Lung (tissue), 12 donors: Measurements from ENCODE around the gene AKT1S1. TPM values are rescaled to one million over a fixed set of nuclear protein-coding genes. Genes with fewer than 3 reads are reported as not detected.

Experiments
- ATAC-seq: fragments of 200-7000 bp; cut with Tn5 transposase; one replicate; pipeline ENCODE4 v1.9.1; 2020; ENCODE audit warnings: moderate number of reproducible peaks; ENCODE audit not compliant: insufficient read depth, low FRiP score
- DNase-seq, 3 donors: peaks; one replicate each; pipeline ENCODE4 v3.0.0-alpha.2; 2013 to 2017
- H3K27ac ChIP-seq, 2 donors: one replicate each; pipeline ENCODE4 v1.5.1; 2013; ENCODE audit warnings: mild to moderate bottlenecking in 2 of 2, moderate library complexity in 2 of 2, control low read depth in 1 of 2, inconsistent platforms in 1 of 2, low read depth in 1 of 2, low read length in 1 of 2
- H3K27me3 ChIP-seq, 3 donors: one replicate each; pipeline ENCODE4 v1.5.1; 2013; ENCODE audit warnings: low read length in 2 of 3; ENCODE audit not compliant: control insufficient read depth in 3 of 3, insufficient read depth in 3 of 3
- H3K36me3 ChIP-seq, 4 donors: one replicate each; pipeline ENCODE4 v1.5.1; 2013; ENCODE audit warnings: low read length in 4 of 4, mild to moderate bottlenecking in 1 of 4, moderate library complexity in 1 of 4; ENCODE audit not compliant: control insufficient read depth in 4 of 4, insufficient read depth in 4 of 4
- H3K4me1 ChIP-seq, 5 donors: one replicate each; pipeline ENCODE4 v1.5.1; 2013; ENCODE audit warnings: low read length in 5 of 5, mild to moderate bottlenecking in 2 of 5, moderate library complexity in 1 of 5; ENCODE audit not compliant: control insufficient read depth in 5 of 5, insufficient read depth in 5 of 5
- H3K4me3 ChIP-seq: one replicate; pipeline ENCODE4 v1.5.1; 2013; ENCODE audit warnings: mild to moderate bottlenecking, control low read depth, moderate library complexity
- H3K9ac ChIP-seq, 2 donors: one replicate each; pipeline ENCODE4 v1.5.1; 2013; ENCODE audit warnings: low read length in 2 of 2, control low read depth in 1 of 2; ENCODE audit not compliant: insufficient read depth in 1 of 2
- H3K9me3 ChIP-seq, 4 donors: one replicate each; pipeline ENCODE4 v1.5.1; 2013; ENCODE audit warnings: low read length in 3 of 4, mild to moderate bottlenecking in 1 of 4, moderate library complexity in 1 of 4; ENCODE audit not compliant: control insufficient read depth in 4 of 4, insufficient read depth in 3 of 4
- CTCF ChIP-seq: IDR thresholded peaks from 2 replicates; pipeline ENCODE4 v1.5.1; 2012; ENCODE audit warnings: mild to moderate bottlenecking; ENCODE audit errors: control extremely low read depth, extremely low read depth
- WGBS, 2 donors: extraction: QIAGEN DNeasy Blood & Tissue Kit; methylation state at CpG; one replicate each; pipeline ENCODE4 v1.1.7; 2013; 5-methylcytosine and 5-hydroxymethylcytosine counted together
- polyA plus RNA-seq, 2 donors: library from polyadenylated mRNA; stranded (reverse); fragments of 200-250 nt; gene quantifications; one replicate each; pipeline ENCODE4 v1.2.1, GENCODE V29; 2013
- total RNA-seq, 2 donors: library from RNA; depleted of rRNA in 1 of 2; stranded (reverse); fragments of >200 nt in 1 of 2; gene quantifications; one replicate each; pipeline ENCODE4 v1.2.1, GENCODE V29; 2014 to 2021
- donor health status: control.
- donor health status: control.
- donor health status: Bipolar disorder and iron deficiency.
- donor health status: healthy.
- donor health status: DM: yes; HTN: yes; CAD: no.

AKT1S1 gene
- total and polyA plus RNA-seq, 4 donors = 6.7 to 46.4 (median 35.9) TPM

GRCh38 chr19:49832556-49832955 lies 44.6 kb downstream of the AKT1S1 start:
- H3K36me3 ChIP-seq = peaks cover 11 to 82% (median 43%) of the 10 kb centered on the region in 4 donors
- WGBS, 2 donors = 34 to 71% methylated on average over 9 of the region's 9 CpGs
- H3K27ac ChIP-seq = peak overlapping the region in 1 of 2 donors; percentile 9

DNA sequence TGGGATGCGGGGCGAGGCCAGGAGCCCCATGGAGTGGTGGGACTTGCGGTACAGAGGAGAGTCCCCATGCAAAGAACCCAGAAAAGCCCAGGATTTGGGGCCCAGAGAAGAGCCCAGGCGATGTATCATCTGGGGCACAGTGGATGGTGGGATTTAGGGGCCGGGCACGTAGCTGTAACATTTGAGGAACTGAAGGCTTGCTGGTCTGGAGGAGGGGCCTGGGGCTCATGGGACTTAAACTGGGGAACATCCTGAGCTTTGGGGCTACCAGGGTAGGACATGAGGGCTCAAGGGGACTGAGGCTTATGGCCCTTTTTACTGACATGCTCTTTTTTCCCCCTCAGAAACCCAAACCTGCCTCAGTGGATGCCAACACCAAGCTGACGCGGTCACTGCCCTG lies 45.6 kb downstream of the AKT1S1 start:
- WGBS, 2 donors = 83 to 92% methylated on average over 8 of the region's 8 CpGs
- no peak for ATAC-seq
- no peak for DNase-seq
- no peaks in the 10 kb centered on the region for H3K9me3 ChIP-seq
- no peak overlapping the region for H3K27ac ChIP-seq
- no peak for TF ChIP-seq CTCF
- no peaks in the 10 kb centered on the region for H3K4me1 ChIP-seq
- no peak overlapping the region for H3K4me3 ChIP-seq
- no peak overlapping the region for H3K9ac ChIP-seq
- H3K36me3 ChIP-seq = peaks cover 8 to 72% (median 44%) of the 10 kb centered on the region in 4 donors
- H3K27me3 ChIP-seq = no peaks in the 10 kb centered on the region

More at GRCh38 chr19:49832556-49832955, 44.6 kb downstream of the AKT1S1 start:
- H3K9ac ChIP-seq = no peak overlapping the region
- H3K4me3 ChIP-seq = no peak overlapping the region
- no peaks in the 10 kb centered on the region for H3K4me1 ChIP-seq
- DNase-seq = no peak
- no peak for TF ChIP-seq CTCF
- H3K27me3 ChIP-seq = no peaks in the 10 kb centered on the region
- no peaks in the 10 kb centered on the region for H3K9me3 ChIP-seq
- ATAC-seq = no peak

DNA sequence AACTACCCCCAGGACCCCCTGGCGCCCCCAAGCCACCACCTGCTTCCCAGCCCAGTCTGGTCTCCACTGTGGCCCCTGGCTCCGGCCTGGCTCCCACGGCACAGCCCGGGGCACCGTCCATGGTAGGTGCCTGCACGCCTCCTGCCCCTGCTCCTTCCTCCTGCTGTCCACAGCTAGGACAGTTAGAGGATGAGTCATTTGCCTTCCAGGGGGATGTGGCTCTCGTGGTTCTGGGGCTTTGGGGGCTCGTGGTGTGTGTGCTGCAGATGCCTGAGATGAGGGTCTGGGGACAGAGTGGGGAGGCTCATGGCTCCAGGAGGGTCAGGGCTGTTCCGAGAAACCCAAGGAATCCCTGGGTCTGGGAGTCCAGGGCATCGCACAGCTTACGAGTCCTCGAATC lies 46.4 kb downstream of the AKT1S1 start:
- ATAC-seq (no peak), DNase-seq (no peak)
- H3K36me3 ChIP-seq = peaks cover 7 to 64% (median 40%) of the 10 kb centered on the region in 4 donors
- no peak overlapping the region for H3K4me3 ChIP-seq
- no peak overlapping the region for H3K27ac ChIP-seq
- H3K9me3 ChIP-seq = no peaks in the 10 kb centered on the region
- no peak for TF ChIP-seq CTCF
- H3K9ac ChIP-seq = no peak overlapping the region
- H3K27me3 ChIP-seq = no peaks in the 10 kb centered on the region
- 58 to 87% methylated on average over 11 to 12 of the region's 12 CpGs for WGBS, 2 donors
- no peaks in the 10 kb centered on the region for H3K4me1 ChIP-seq

GRCh38 chr19:49829721-49830120 lies 47.4 kb downstream of the AKT1S1 start:
- ATAC-seq (no peak), DNase-seq (no peak)
- no peak overlapping the region for H3K27ac ChIP-seq
- no peaks in the 10 kb centered on the region for H3K27me3 ChIP-seq
- no peak for TF ChIP-seq CTCF
- H3K9ac ChIP-seq = no peak overlapping the region
- H3K4me3 ChIP-seq = no peak overlapping the region
- H3K4me1 ChIP-seq = no peaks in the 10 kb centered on the region
- H3K36me3 ChIP-seq = peaks cover 7 to 55% (median 34%) of the 10 kb centered on the region in 4 donors
- 96 to 98% methylated on average over 18 of the region's 18 CpGs for WGBS, 2 donors
- H3K9me3 ChIP-seq = no peaks in the 10 kb centered on the region
